Measurements from ENCODE around the gene FOXQ1.

FOXQ1 gene, protein sequence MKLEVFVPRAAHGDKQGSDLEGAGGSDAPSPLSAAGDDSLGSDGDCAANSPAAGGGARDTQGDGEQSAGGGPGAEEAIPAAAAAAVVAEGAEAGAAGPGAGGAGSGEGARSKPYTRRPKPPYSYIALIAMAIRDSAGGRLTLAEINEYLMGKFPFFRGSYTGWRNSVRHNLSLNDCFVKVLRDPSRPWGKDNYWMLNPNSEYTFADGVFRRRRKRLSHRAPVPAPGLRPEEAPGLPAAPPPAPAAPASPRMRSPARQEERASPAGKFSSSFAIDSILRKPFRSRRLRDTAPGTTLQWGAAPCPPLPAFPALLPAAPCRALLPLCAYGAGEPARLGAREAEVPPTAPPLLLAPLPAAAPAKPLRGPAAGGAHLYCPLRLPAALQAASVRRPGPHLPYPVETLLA

GRCh38 chr6:1311400-1312202 is at the start of gene FOXQ1:
Gene FOXQ1, plus strand, starts transcription at chr6:1312098. Its CDS starts 607 bp downstream, at chr6:1312705.
- Histone ChIP-seq H3K9ac (ENCODE audit: low read depth, low read length) (no peak within 1 kb of the TSS), H3K79me2 (ENCODE audit: insufficient read depth, low read length) (no peaks in the 10 kb centered on the region), H3K9me3 (ENCODE audit: insufficient read depth, low read length, severe bottlenecking) (no peaks in the 10 kb centered on the region), H4K20me1 (ENCODE audit: insufficient read depth, low read length) (no peaks in the 10 kb centered on the region), H2AFZ (ENCODE audit: low read depth, low read length) (no peak within 1 kb of the TSS), H3K4me1 (ENCODE audit: insufficient read depth, low read length) (no peaks in the 10 kb centered on the region), H3K27ac (ENCODE audit: low read length) (no peak within 1 kb of the TSS), H3K27me3 (ENCODE audit: insufficient read depth, low read length, poor library complexity) (no peaks in the 10 kb centered on the region), H3K36me3 (ENCODE audit: insufficient read depth, low read length) (no peaks in the 10 kb centered on the region), H3K4me3 (ENCODE audit: low read depth in 1 of 2, low read length in 2 of 2) (no peak within 1 kb of the TSS), H3K4me2 (ENCODE audit: insufficient read depth, low read length) (no peak within 1 kb of the TSS)
- no peak for TF ChIP-seq EZH2 (IDR thresholded peaks at IDR 0.05; ENCODE audit: borderline replicate concordance, low read depth, low read length, severe bottlenecking)
- TF ChIP-seq, protein P1, sequence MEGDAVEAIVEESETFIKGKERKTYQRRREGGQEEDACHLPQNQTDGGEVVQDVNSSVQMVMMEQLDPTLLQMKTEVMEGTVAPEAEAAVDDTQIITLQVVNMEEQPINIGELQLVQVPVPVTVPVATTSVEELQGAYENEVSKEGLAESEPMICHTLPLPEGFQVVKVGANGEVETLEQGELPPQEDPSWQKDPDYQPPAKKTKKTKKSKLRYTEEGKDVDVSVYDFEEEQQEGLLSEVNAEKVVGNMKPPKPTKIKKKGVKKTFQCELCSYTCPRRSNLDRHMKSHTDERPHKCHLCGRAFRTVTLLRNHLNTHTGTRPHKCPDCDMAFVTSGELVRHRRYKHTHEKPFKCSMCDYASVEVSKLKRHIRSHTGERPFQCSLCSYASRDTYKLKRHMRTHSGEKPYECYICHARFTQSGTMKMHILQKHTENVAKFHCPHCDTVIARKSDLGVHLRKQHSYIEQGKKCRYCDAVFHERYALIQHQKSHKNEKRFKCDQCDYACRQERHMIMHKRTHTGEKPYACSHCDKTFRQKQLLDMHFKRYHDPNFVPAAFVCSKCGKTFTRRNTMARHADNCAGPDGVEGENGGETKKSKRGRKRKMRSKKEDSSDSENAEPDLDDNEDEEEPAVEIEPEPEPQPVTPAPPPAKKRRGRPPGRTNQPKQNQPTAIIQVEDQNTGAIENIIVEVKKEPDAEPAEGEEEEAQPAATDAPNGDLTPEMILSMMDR (IDR thresholded peaks at IDR 0.05; ENCODE audit: borderline replicate concordance, extremely low read depth, low read length, poor library complexity, severe bottlenecking): no peak
- no peak for ATAC-seq (ENCODE audit: insufficient read depth, low read depth)
- no peak for DNase-seq

- no peaks in the 10 kb centered on the region for H3K27me3 ChIP-seq (ENCODE audit: insufficient read depth, low read length, poor library complexity)
- TF ChIP-seq, protein P1 (IDR thresholded peaks at IDR 0.05; ENCODE audit: borderline replicate concordance, extremely low read depth, low read length, poor library complexity, severe bottlenecking): no peak
- TF ChIP-seq EZH2 (IDR thresholded peaks at IDR 0.05; ENCODE audit: borderline replicate concordance, low read depth, low read length, severe bottlenecking): no peak
- no peak overlapping the region for H3K9ac ChIP-seq (ENCODE audit: low read depth, low read length)
- no peaks in the 10 kb centered on the region for H4K20me1 ChIP-seq (ENCODE audit: insufficient read depth, low read length)
- H3K4me3 ChIP-seq (ENCODE audit: low read depth in 1 of 2, low read length in 2 of 2): no peak overlapping the region
- no peak overlapping the region for H2AFZ ChIP-seq (ENCODE audit: low read depth, low read length)
- H3K36me3 ChIP-seq (ENCODE audit: insufficient read depth, low read length): no peaks in the 10 kb centered on the region
- no peaks in the 10 kb centered on the region for H3K79me2 ChIP-seq (ENCODE audit: insufficient read depth, low read length)
- no peak for DNase-seq
- H3K9me3 ChIP-seq (ENCODE audit: insufficient read depth, low read length, severe bottlenecking): no peaks in the 10 kb centered on the region
- H3K4me2 ChIP-seq (ENCODE audit: insufficient read depth, low read length): no peak overlapping the region
- ATAC-seq (ENCODE audit: insufficient read depth, low read depth): no peak
- H3K4me1 ChIP-seq (ENCODE audit: insufficient read depth, low read length): no peaks in the 10 kb centered on the region
- no peak overlapping the region for H3K27ac ChIP-seq (ENCODE audit: low read length)
Measured at GRCh38 chr6:1262704-1263038, 49.2 kb upstream of the FOXQ1 start.

DNA sequence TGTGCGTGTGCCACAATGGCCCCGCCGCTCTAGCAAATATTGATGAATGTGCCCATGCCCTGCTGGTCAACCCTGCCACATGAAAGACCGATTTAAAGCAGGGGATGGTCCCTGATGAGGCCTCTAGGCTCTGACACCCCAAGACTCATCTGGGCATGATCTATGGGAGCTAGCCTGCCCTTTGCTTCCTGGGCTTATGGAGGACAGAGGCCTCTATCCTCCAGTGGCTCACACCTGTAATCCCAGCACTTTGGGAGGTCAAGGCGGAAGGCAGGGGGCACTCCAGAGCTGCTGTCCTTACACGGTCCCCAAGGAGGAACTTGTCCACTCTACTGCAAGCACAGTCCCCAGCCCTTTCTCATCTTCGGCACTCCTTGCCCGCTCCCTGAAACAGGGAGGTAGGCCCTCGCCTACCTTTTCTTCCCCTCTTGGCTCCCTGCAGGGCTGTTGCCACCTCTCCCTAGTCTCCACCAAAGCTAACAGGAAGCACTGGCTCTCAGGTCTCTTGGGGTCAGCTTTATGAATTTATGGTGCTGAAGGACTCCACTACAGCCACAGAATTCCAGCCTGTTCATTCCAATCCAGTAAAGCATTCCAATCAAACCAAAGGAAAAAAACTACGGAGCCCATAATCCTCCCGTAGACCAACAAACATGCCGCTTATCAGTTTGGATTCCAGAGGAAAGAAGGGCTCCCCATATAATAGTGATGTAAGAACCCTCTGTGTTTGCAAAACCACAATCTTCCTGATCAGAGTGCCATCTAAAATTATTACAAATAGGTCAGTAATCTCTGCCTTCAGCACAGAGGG is 48.7 kb upstream of the FOXQ1 start:
- Histone ChIP-seq H3K79me2 (ENCODE audit: insufficient read depth, low read length) (no peaks in the 10 kb centered on the region), H4K20me1 (ENCODE audit: insufficient read depth, low read length) (no peaks in the 10 kb centered on the region), H3K27me3 (ENCODE audit: insufficient read depth, low read length, poor library complexity) (no peaks in the 10 kb centered on the region), H3K9ac (ENCODE audit: low read depth, low read length) (no peak overlapping the region), H3K27ac (ENCODE audit: low read length) (no peak overlapping the region), H3K4me2 (ENCODE audit: insufficient read depth, low read length) (no peak overlapping the region), H3K4me1 (ENCODE audit: insufficient read depth, low read length) (no peaks in the 10 kb centered on the region), H3K36me3 (ENCODE audit: insufficient read depth, low read length) (no peaks in the 10 kb centered on the region), H3K9me3 (ENCODE audit: insufficient read depth, low read length, severe bottlenecking) (no peaks in the 10 kb centered on the region), H3K4me3 (ENCODE audit: low read depth in 1 of 2, low read length in 2 of 2) (no peak overlapping the region), H2AFZ (ENCODE audit: low read depth, low read length) (no peak overlapping the region)
- TF ChIP-seq EZH2 (IDR thresholded peaks at IDR 0.05; ENCODE audit: borderline replicate concordance, low read depth, low read length, severe bottlenecking): no peak
- TF ChIP-seq, protein P1 (IDR thresholded peaks at IDR 0.05; ENCODE audit: borderline replicate concordance, extremely low read depth, low read length, poor library complexity, severe bottlenecking): no peak
- ATAC-seq (ENCODE audit: insufficient read depth, low read depth) (no peak), DNase-seq (no peak)

All from DND-41 (cell line).